Tibial nerve (tissue), 4 donors: ENCODE results near the gene SMOC1. TPM values are rescaled to one million over a fixed set of nuclear protein-coding genes. Genes with fewer than 3 reads are reported as not detected.

Experiments used
- DNase-seq, 2 donors: peaks; one replicate each; pipeline ENCODE4 v3.0.0-alpha.2; 2019; ENCODE audit warnings: low spot score in 2 of 2
- H3K27ac ChIP-seq, 4 donors: fragments of 200-600 bp; sonication (generic) in 3 of 4; one replicate each; pipeline ENCODE4 v1.5.1; 2017 to 2019; ENCODE audit warnings: mild to moderate bottlenecking in 1 of 4
- H3K27me3 ChIP-seq, 2 donors: fragments of 200-600 bp; sonication (generic) in 1 of 2; one replicate each; pipeline versions ENCODE4 v1.5.1 to v1.6.0; 2017 to 2019
- H3K36me3 ChIP-seq, 3 donors: fragments of 200-600 bp; sonication (generic); one replicate each; pipeline ENCODE4 v1.5.1; 2018 to 2019
- H3K4me1 ChIP-seq, 4 donors: fragments of 200-600 bp; sonication (generic) in 3 of 4; one replicate each; pipeline ENCODE4 v1.5.1; 2017 to 2019
- H3K4me3 ChIP-seq, 4 donors: fragments of 200-600 bp; sonication (generic) in 3 of 4; one replicate each; pipeline ENCODE4 v1.5.1; 2017 to 2019; ENCODE audit warnings: mild to moderate bottlenecking in 1 of 4, moderate library complexity in 1 of 4
- H3K9me3 ChIP-seq, 4 donors: fragments of 200-600 bp; sonication (generic) in 3 of 4; one replicate each; pipeline ENCODE4 v1.5.1; 2017 to 2019
- EP300 ChIP-seq, 2 donors: sonication (generic); formaldehyde crosslinking; IDR thresholded peaks; one replicate each; pipeline ENCODE4 v1.6.1; 2017; ENCODE audit warnings: antibody characterized with exemption in 2 of 2, mild to moderate bottlenecking in 1 of 2
- POLR2A ChIP-seq, 2 donors: fragments of 450-650 bp; IDR thresholded peaks; one replicate each; pipeline ENCODE4 v1.6.1; 2017; ENCODE audit warnings: antibody characterized with exemption in 2 of 2, mild to moderate bottlenecking in 2 of 2, moderate library complexity in 2 of 2
- WGBS, 2 donors: methylation state at CpG; one replicate each; pipeline ENCODE4 v1.1.5; 2018; 5-methylcytosine and 5-hydroxymethylcytosine counted together
- total RNA-seq, 4 donors: library from RNA; depleted of rRNA; stranded (reverse); fragments of >200 nt; gene quantifications; one replicate each; pipeline ENCODE4 v1.1.0, GENCODE V29; 2016
- TF ChIP-seq, protein P1 (sequence below), 5 experiments: fragments of 200-600 bp in 3 of 5; fragments of 450-650 bp in 2 of 5; sonication (generic) in 3 of 5; IDR thresholded peaks; one replicate each; pipeline ENCODE4 v1.5.1; 2016 to 2019; ENCODE audit warnings: antibody characterized with exemption in 5 of 5, mild to moderate bottlenecking in 3 of 5, moderate library complexity in 2 of 5

Gene SMOC1
- total RNA-seq, 4 donors from 2014 or later, result 6.0 to 14.4 (median 13.3) TPM

DNA sequence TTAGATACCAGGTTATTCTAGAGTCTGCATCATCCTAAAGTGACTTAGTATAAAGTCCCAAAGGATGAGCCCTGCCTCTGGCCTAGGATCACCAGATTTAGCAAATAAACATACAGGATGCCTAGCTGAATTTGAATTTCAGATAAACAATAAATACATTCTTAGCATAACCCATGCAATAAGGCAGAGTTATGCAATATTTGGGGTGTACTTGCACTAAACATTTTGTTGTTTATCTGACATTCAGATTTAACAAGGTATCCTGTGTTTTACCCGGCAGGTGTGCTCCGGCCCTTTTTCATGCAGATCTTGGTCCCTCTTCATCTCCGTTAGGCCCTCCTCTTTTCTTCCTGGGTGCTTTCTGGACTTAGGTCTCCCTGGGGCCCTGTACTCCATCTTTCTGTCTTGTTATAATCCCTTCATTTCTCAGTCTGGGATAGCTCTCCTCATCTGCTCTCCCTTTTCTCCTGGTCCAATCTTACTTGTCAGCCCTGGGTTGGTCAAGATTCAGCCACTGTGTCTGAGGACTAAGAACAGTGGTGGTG is 18.1 kb upstream of the SMOC1 start:
- H3K4me3 ChIP-seq, result no peak overlapping the region
- no peak for DNase-seq
- H3K4me1 ChIP-seq, result no peaks in the 10 kb centered on the region
- H3K27ac ChIP-seq, result no peak overlapping the region
- no peaks in the 10 kb centered on the region for H3K36me3 ChIP-seq
- H3K27me3 ChIP-seq, result no peaks in the 10 kb centered on the region
- no peak for TF ChIP-seq POLR2A (IDR thresholded peaks at IDR 0.05)
- TF ChIP-seq, protein P1, sequence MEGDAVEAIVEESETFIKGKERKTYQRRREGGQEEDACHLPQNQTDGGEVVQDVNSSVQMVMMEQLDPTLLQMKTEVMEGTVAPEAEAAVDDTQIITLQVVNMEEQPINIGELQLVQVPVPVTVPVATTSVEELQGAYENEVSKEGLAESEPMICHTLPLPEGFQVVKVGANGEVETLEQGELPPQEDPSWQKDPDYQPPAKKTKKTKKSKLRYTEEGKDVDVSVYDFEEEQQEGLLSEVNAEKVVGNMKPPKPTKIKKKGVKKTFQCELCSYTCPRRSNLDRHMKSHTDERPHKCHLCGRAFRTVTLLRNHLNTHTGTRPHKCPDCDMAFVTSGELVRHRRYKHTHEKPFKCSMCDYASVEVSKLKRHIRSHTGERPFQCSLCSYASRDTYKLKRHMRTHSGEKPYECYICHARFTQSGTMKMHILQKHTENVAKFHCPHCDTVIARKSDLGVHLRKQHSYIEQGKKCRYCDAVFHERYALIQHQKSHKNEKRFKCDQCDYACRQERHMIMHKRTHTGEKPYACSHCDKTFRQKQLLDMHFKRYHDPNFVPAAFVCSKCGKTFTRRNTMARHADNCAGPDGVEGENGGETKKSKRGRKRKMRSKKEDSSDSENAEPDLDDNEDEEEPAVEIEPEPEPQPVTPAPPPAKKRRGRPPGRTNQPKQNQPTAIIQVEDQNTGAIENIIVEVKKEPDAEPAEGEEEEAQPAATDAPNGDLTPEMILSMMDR (IDR thresholded peaks at IDR 0.05), result no peak
- TF ChIP-seq EP300 (IDR thresholded peaks at IDR 0.05), result no peak
- peaks cover 0 to 15% (median 0%) of the 10 kb centered on the region in 4 donors for H3K9me3 ChIP-seq
- 86 to 88% methylated on average over 3 of the region's 3 CpGs for WGBS, 2 donors

DNA sequence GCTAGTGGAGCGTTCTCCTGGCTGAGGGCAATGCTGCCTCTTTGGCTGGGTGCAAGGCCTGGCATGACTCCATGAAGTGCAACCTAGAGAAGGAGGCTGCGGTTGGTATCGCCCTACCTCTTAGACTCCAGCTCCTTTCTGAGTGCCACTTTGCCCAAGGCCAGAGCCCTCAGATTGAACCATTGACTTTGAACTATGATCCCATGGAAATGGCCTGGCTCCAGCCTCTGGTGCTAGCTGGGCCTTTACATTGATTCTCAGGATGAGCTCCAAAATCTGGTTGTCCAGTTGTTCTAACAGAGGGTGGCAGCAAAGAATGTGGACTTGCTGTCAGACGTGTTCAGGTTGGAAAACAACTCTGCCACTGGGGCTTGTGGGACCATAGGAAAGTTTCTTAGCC is 16.1 kb upstream of the SMOC1 start:
- 79 to 85% methylated on average over 4 of the region's 4 CpGs for WGBS, 2 donors
- TF ChIP-seq POLR2A (IDR thresholded peaks at IDR 0.05), result no peak
- TF ChIP-seq EP300 (IDR thresholded peaks at IDR 0.05), result no peak
- TF ChIP-seq, protein P1 (IDR thresholded peaks at IDR 0.05), result no peak
- no peak overlapping the region for H3K27ac ChIP-seq
- H3K27me3 ChIP-seq, result no peaks in the 10 kb centered on the region
- no peak overlapping the region for H3K4me3 ChIP-seq
- no peaks in the 10 kb centered on the region for H3K4me1 ChIP-seq
- DNase-seq, result no peak
- peaks cover 0 to 15% (median 0%) of the 10 kb centered on the region in 4 donors for H3K9me3 ChIP-seq
- no peaks in the 10 kb centered on the region for H3K36me3 ChIP-seq

DNA sequence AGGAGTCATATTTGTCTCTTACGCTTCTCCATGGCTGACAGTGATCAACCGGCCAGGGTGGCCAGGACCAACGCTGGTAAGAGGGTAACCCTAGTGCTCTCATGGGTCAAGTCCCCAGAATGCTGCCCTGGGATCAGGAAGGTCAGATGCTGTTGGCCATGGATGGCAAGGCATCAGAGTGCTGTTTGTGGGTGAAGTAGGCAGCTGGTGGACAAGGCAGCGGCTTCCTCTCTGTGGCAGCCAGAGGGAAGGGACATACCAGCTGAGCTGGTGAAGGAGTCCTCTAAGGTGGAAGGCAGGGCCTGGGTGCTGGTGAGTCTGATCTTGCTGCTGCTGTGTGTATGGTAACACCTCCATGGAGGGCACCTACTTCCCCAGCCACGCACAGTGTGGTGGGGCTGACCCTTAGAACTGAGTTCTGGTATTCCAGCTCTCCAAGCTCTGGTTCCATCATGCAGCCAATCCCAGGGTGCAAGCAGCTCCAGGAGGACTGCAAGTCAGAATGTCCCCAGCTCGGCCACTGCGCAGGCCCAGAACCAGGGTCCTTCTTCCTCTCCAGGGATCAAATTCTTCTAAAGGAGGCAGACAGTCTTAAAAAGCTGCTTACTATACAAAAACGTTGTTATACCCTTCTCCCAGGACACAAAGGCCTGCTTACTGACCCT is 13.4 kb upstream of the SMOC1 start:
- Histone ChIP-seq H3K4me1 (no peaks in the 10 kb centered on the region), H3K27me3 (no peaks in the 10 kb centered on the region), H3K36me3 (no peaks in the 10 kb centered on the region), H3K27ac (no peak overlapping the region), H3K4me3 (no peak overlapping the region), H3K9me3 (peaks cover 0 to 21% (median 0%) of the 10 kb centered on the region in 4 donors)
- WGBS, 2 donors, result 78 to 83% methylated on average over 7 of the region's 8 CpGs
- TF ChIP-seq POLR2A (IDR thresholded peaks at IDR 0.05) (no peak), EP300 (IDR thresholded peaks at IDR 0.05) (no peak)
- TF ChIP-seq, protein P1 (IDR thresholded peaks at IDR 0.05), result no peak
- DNase-seq, result no peak

DNA sequence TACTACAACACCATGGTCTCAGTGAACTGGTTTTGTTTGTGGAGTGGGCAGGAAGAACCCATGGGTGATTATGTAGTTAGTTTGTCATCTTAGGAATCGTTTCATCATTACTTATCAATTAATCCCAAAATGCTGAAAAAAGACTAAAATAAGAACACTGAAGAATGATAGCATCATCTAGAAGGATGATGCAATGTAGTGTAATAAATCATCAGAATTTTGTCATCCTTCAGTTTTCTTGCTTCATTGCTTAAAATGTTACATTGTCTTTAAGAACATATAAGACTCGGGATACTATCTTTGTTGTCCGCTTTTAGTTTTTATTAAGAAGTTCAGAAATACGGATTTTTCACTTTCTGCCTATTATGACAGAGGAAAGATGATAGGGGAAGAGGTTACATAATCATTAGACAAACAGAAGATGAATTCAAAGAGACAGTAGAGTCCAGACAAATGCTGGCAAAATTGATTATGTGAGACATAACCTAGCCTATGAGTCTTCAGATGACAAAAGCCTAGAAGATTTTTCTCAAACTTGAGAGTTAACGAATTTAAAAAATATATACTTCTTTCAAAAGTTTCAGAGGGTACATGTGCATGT is 10.8 kb upstream of the SMOC1 start:
- no peaks in the 10 kb centered on the region for H3K4me1 ChIP-seq
- TF ChIP-seq POLR2A (IDR thresholded peaks at IDR 0.05) (no peak), EP300 (IDR thresholded peaks at IDR 0.05) (no peak)
- TF ChIP-seq, protein P1 (IDR thresholded peaks at IDR 0.05), result no peak
- 83 to 88% methylated on average over 5 of the region's 5 CpGs for WGBS, 2 donors
- DNase-seq, result no peak
- no peaks in the 10 kb centered on the region for H3K36me3 ChIP-seq
- no peak overlapping the region for H3K27ac ChIP-seq
- peaks cover 0 to 21% (median 0%) of the 10 kb centered on the region in 4 donors for H3K9me3 ChIP-seq
- no peak overlapping the region for H3K4me3 ChIP-seq
- no peaks in the 10 kb centered on the region for H3K27me3 ChIP-seq

DNA sequence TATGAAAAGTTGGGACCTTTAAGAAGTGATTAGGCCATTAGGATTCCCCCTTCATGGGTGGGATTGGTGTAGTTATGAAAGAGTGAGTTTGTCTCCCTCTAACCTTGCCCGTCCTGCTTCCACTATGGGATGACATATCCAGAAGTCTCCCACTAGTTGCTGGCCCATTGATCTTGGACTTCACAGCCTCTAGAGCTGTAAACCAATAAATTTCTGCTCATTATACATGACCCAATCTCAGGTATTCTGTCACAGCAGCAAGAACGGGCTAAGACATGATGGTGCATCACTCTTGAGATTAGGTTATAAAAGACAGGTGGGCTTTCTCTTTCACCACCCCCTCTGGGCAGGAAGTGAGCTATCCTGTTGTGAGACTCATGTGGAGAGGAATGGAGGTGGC is 8.6 kb upstream of the SMOC1 start:
- WGBS, 2 donors, result 91 to 92% methylated on average over 2 of the region's 2 CpGs
- no peaks in the 10 kb centered on the region for H3K4me1 ChIP-seq
- no peaks in the 10 kb centered on the region for H3K36me3 ChIP-seq
- no peak overlapping the region for H3K27ac ChIP-seq
- H3K4me3 ChIP-seq, result no peak overlapping the region
- no peak for DNase-seq
- TF ChIP-seq POLR2A (IDR thresholded peaks at IDR 0.05) (no peak), EP300 (IDR thresholded peaks at IDR 0.05) (no peak)
- TF ChIP-seq, protein P1 (IDR thresholded peaks at IDR 0.05), result no peak
- peaks cover 0 to 13% (median 0%) of the 10 kb centered on the region in 4 donors for H3K9me3 ChIP-seq
- H3K27me3 ChIP-seq, result no peaks in the 10 kb centered on the region
